ENCODE measurements around the gene EDN1. TPM values are rescaled to one million over a fixed set of nuclear protein-coding genes. Genes with fewer than 3 reads are reported as not detected.

The EDN1 gene
- total and polyA plus RNA-seq, 12 donors: 0.18 to 7.9 (median 1.6) TPM

GRCh38 chr6:12279322-12280091 lies 10.7 kb upstream of the EDN1 start:
- Histone ChIP-seq H3K27ac (no peak overlapping the region), H3K9me3 (replicated peaks in 1 of 3) (no peaks in the 10 kb centered on the region), H3K4me3 (no peak overlapping the region), H3K36me3 (replicated peaks in 1 of 2) (no peaks in the 10 kb centered on the region), H3K27me3 (no peaks in the 10 kb centered on the region), H3K4me1 (replicated peaks in 1 of 2) (peaks cover 0 to 10% of the 10 kb centered on the region in 2 donors)
- WGBS, 4 donors: 34 to 54% (median 48%) methylated on average over 4 of the region's 4 CpGs
- intact Hi-C loops (cut with DNase I): no loop called here
- TF ChIP-seq CTCF (IDR thresholded peaks at IDR 0.05): no peak
- no peak for TF ChIP-seq POLR2A (IDR thresholded peaks at IDR 0.05)
- no peak for DNase-seq

GRCh38 chr6:12280458-12280857 lies 9.7 kb upstream of the EDN1 start:
- Histone ChIP-seq H3K9me3 (replicated peaks in 1 of 3) (no peaks in the 10 kb centered on the region), H3K27ac (no peak overlapping the region), H3K36me3 (replicated peaks in 1 of 2) (no peaks in the 10 kb centered on the region), H3K4me3 (no peak overlapping the region), H3K27me3 (no peaks in the 10 kb centered on the region), H3K4me1 (replicated peaks in 1 of 2) (peaks cover 0 to 10% of the 10 kb centered on the region in 2 donors)
- intact Hi-C loops (cut with DNase I): no loop called here
- WGBS, 4 donors: 52 to 65% (median 63%) methylated on average over 5 of the region's 5 CpGs
- TF ChIP-seq POLR2A (IDR thresholded peaks at IDR 0.05) (no peak), CTCF (IDR thresholded peaks at IDR 0.05) (no peak)
- DNase-seq: no peak

GRCh38 chr6:12280902-12281301 lies 9.3 kb upstream of the EDN1 start:
- H3K27me3 ChIP-seq: no peaks in the 10 kb centered on the region
- no peak for DNase-seq
- H3K4me1 ChIP-seq (replicated peaks in 1 of 2): peaks cover 0 to 10% of the 10 kb centered on the region in 2 donors
- intact Hi-C loops (cut with DNase I): no loop called here
- H3K27ac ChIP-seq: no peak overlapping the region
- no peak overlapping the region for H3K4me3 ChIP-seq
- TF ChIP-seq CTCF (IDR thresholded peaks at IDR 0.05) (no peak), POLR2A (IDR thresholded peaks at IDR 0.05) (no peak)
- no peaks in the 10 kb centered on the region for H3K9me3 ChIP-seq (replicated peaks in 1 of 3)
- no peaks in the 10 kb centered on the region for H3K36me3 ChIP-seq (replicated peaks in 1 of 2)
- WGBS, 4 donors: 88 to 93% (median 90%) methylated on average over 3 of the region's 3 CpGs

- 60 to 83% (median 76%) methylated on average over 4 of the region's 4 CpGs for WGBS, 4 donors
- no peak overlapping the region for H3K4me3 ChIP-seq
- DNase-seq: no peak
- H3K9me3 ChIP-seq (replicated peaks in 1 of 3): no peaks in the 10 kb centered on the region
- no peak for TF ChIP-seq POLR2A (IDR thresholded peaks at IDR 0.05)
- TF ChIP-seq CTCF (IDR thresholded peaks at IDR 0.05): no peak
- H3K4me1 ChIP-seq (replicated peaks in 1 of 2): peaks cover 0 to 10% of the 10 kb centered on the region in 2 donors
- intact Hi-C loops (cut with DNase I): no loop called here
- no peaks in the 10 kb centered on the region for H3K36me3 ChIP-seq (replicated peaks in 1 of 2)
- no peak overlapping the region for H3K27ac ChIP-seq
- H3K27me3 ChIP-seq: no peaks in the 10 kb centered on the region
Observed at GRCh38 chr6:12283904-12284303, 6.3 kb upstream of the EDN1 start.

Measured in adrenal gland (tissue), 12 donors.